ENCODE measurements around the gene SON. TPM values are rescaled to one million over a fixed set of nuclear protein-coding genes. Genes with fewer than 3 reads are reported as not detected.

The SON gene
- total and polyA plus RNA-seq, 10 donors: 89.0 to 427 (median 353) TPM

DNA sequence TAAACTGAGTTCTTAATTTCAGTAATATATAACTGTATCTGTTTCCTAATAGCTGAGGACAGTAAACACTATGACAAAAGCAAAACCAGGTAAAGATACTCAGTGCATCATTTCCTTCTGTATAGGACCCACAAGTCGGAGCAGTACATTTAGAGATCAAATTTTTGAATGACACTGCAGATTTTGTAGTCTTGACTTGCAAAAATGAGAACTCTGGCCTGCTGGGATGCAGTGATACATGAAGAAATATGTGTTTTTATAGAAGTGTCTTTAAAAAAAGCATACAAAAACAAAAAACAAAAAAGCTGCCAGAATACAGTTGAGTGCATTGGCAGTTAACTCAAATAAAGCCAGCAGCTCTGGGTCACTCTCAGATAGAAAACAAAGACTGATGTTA is 19.9 kb upstream of the SON start:
- peaks cover 0 to 4% (median 1%) of the 10 kb centered on the region in 6 donors for H3K4me1 ChIP-seq
- no peak for DNase-seq
- no peak for TF ChIP-seq POLR2AphosphoS5 (IDR thresholded peaks at IDR 0.05)
- no peak for TF ChIP-seq POLR2A (IDR thresholded peaks at IDR 0.05)
- TF ChIP-seq CTCF (IDR thresholded peaks at IDR 0.05 in 8 of 11, conservative IDR thresholded peaks at IDR 0.05 in 3 of 11): no peak
- H3K27me3 ChIP-seq (replicated peaks in 1 of 7): no peaks in the 10 kb centered on the region
- H3K4me3 ChIP-seq: no peak overlapping the region
- peaks cover 0 to 88% (median 61%) of the 10 kb centered on the region in 6 donors for H3K36me3 ChIP-seq
- H3K27ac ChIP-seq: no peak overlapping the region
- H3K9me3 ChIP-seq: no peaks in the 10 kb centered on the region
- intact Hi-C loops (cut with DNase I; ENCODE audit: low total_unique reads): no loop called here
- 37 to 77% (median 55%) methylated on average over 1 of the region's 1 CpG for WGBS, 5 donors

DNA sequence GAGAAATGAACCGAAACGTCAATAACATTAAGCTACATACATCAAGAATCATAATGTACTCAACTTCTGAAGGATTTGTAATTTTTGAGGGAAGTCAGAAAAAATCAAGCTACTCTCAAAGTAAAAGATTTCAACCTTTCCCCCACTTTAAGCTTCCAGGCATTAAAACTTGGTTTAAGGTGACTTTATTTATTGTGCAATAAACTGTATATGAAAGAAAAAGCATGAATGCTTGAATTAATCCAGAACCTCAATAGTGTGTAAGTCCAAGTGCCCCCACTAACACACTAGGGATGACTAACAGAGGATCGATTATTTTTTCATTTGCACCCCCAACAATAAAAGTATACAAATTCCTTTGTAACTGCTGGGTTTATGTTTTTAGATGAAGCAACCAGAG is 11.8 kb upstream of the SON start:
- Histone ChIP-seq H3K27me3 (replicated peaks in 1 of 7) (no peaks in the 10 kb centered on the region), H3K4me1 (peaks cover 0 to 7% (median 0%) of the 10 kb centered on the region in 6 donors), H3K36me3 (peaks cover 0 to 100% (median 87%) of the 10 kb centered on the region in 6 donors), H3K9me3 (no peaks in the 10 kb centered on the region), H3K27ac (no peak overlapping the region), H3K4me3 (no peak overlapping the region)
- no peak for DNase-seq
- 93 to 97% (median 93%) methylated on average over 3 of the region's 3 CpGs for WGBS, 5 donors
- TF ChIP-seq CTCF (IDR thresholded peaks at IDR 0.05 in 8 of 11, conservative IDR thresholded peaks at IDR 0.05 in 3 of 11) (no peak), POLR2AphosphoS5 (IDR thresholded peaks at IDR 0.05) (no peak), POLR2A (IDR thresholded peaks at IDR 0.05) (no peak)
- intact Hi-C loops (cut with DNase I; ENCODE audit: low total_unique reads): no loop called here

GRCh38 chr21:33537212-33537611 is 5.6 kb upstream of the SON start:
- no peak for DNase-seq
- H3K4me3 ChIP-seq: no peak overlapping the region
- H3K27ac ChIP-seq: no peak overlapping the region
- no peaks in the 10 kb centered on the region for H3K9me3 ChIP-seq
- peaks cover 0 to 73% (median 59%) of the 10 kb centered on the region in 6 donors for H3K36me3 ChIP-seq
- peaks cover 0 to 35% (median 23%) of the 10 kb centered on the region in 6 donors for H3K4me1 ChIP-seq
- no peaks in the 10 kb centered on the region for H3K27me3 ChIP-seq (replicated peaks in 1 of 7)
- WGBS, 5 donors: 91 to 98% (median 97%) methylated on average over 2 of the region's 2 CpGs
- no peak for TF ChIP-seq POLR2AphosphoS5 (IDR thresholded peaks at IDR 0.05)
- intact Hi-C loops (cut with DNase I; ENCODE audit: low total_unique reads): no loop called here

DNA sequence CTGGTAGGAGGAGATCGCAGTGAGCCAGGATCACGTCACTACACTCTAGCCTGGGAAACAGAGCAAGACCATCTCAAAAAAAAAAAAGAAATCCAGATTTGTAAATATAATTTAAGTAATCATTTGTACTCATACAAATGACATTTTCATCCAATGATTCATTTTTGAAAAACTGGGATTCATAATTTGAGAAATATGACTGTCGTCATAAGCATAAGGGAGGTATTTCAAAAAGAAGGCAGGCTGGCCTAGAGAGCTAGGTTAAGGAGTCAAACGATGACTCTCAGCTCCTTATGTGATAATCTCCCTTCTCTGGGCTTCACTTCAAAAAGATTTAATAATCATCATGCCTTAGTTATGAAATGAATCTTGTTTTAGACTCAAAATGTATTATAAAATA is 3.2 kb upstream of the SON start:
- peak overlapping the region in 1 of 8 donors; percentile 96 for H3K27ac ChIP-seq
- WGBS, 5 donors: 85 to 94% (median 92%) methylated on average over 4 of the region's 4 CpGs
- intact Hi-C loops (cut with DNase I; ENCODE audit: low total_unique reads): no loop called here

More for the DNA sequence above, 3.2 kb upstream of the SON start:
- H3K27me3 ChIP-seq (replicated peaks in 1 of 7): no peaks in the 10 kb centered on the region
- H3K9me3 ChIP-seq: no peaks in the 10 kb centered on the region
- H3K4me1 ChIP-seq: peaks cover 4 to 40% (median 32%) of the 10 kb centered on the region in 6 donors
- peaks cover 0 to 49% (median 35%) of the 10 kb centered on the region in 6 donors for H3K36me3 ChIP-seq
- DNase-seq: no peak
- no peak overlapping the region for H3K4me3 ChIP-seq
- no peak for TF ChIP-seq POLR2AphosphoS5 (IDR thresholded peaks at IDR 0.05)
- no peak for TF ChIP-seq CTCF (IDR thresholded peaks at IDR 0.05 in 8 of 11, conservative IDR thresholded peaks at IDR 0.05 in 3 of 11)
- TF ChIP-seq POLR2A (IDR thresholded peaks at IDR 0.05): no peak
